ENCODE data around the gene CRY2.
A peak's percentile ranks its signal among the peaks of the same experiment; 100 is the strongest.
"Not testable (repeated sequence)": the region's sequence is repeated elsewhere in the genome, so short reads cannot be mapped to it uniquely, and the experiment has no call there.

Gene CRY2

DNA sequence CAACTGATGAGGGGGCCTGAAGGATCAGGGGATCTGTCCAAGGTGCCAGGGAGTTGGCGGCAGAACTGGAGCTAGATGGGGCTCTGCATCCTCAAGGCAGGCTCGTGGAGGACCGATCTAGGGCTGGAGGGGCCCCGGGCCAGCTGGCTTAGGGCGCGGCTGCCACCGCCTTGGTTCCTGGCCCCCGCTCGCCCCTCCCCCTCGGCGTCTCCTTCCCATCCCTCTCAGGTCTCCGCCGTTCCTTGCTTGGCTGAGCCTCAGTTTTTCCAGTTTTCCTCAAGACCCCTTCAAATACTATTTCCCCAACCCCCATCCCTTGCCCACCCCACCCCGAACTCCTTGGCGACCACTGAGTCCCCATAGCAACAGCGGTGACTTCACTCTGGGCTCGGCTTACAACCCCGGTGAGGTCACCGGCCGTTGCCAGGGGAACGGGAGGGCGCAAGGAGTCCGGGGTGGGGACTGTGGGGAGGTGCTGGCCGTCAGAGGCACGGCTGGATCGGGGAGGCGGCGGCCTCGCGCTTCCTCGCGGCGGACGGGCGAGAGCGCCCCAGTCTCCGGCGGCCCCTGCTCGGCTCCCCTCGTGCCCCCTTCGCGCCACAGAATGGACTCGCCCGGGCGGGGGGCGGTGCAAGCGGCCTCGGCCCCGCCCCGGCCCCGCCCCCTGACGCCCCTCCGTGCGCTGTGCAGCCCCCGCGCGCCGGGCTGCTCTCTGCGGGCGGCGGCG is 52.3 kb downstream of the CRY2 start:
- DNase-seq (ENCODE audit: low spot score) = peak; percentile 67

DNA sequence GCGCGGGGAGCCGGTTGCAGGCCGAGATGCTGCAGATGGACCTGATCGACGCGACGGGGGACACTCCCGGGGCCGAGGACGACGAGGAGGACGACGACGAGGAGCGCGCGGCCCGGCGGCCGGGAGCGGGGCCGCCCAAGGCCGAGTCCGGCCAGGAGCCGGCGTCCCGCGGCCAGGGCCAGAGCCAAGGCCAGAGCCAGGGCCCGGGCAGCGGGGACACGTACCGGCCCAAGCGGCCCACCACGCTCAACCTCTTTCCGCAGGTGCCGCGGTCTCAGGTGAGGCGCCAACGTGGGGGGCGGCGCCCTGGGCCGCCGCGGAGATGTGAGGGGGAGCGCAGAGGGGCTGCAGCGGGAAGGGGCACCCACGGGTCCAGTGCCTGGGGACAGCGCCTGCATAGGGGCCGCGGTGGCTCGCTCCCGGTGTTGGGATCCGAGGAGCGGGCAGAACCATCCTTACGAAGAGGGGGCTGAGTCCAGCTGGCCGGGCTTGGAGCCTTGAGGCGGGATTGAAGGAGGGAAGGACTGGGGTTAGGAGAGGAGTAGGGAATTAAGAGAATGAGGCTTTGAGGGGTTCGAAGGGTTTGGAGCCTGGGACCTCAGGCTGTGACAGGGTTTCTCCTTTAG is 53.0 kb downstream of the CRY2 start:
- not testable (repeated sequence) for DNase-seq (ENCODE audit: low spot score)

DNA sequence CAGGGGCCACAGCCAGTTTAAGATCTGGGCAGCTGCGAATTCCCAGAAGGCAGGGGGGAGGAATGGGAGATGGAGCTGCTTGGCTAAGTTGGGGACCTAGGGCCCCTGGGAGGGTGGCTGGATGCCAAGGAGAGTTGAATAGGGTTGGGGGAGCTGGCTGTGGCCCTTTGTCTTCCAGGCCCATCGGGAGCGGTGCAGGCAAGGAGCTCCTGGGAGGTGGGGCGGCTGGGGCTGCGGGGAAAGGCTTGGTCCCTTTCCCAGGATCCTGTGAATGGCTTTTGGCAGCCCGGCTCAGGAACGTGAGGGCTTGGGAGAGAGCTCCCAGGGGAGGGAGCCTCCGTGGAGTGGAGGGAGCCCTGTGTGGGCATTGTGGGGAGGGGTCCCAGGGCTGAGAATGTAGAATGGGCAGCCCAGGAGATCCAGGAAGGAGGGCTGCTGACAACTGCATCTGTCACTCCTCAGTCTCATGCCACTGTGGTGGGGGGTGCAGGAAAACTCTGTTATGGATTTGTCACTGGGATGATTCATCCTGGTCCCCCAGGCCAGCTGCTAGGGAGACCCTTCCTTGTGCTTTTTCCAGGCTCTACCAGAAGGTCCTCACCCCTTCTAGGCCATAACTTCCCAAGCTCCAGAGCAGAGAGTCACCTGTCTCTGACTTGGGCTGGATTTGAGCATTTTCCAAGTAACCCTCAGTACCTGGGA is 53.8 kb downstream of the CRY2 start:
- DNase-seq (ENCODE audit: low spot score) = no peak

DNA sequence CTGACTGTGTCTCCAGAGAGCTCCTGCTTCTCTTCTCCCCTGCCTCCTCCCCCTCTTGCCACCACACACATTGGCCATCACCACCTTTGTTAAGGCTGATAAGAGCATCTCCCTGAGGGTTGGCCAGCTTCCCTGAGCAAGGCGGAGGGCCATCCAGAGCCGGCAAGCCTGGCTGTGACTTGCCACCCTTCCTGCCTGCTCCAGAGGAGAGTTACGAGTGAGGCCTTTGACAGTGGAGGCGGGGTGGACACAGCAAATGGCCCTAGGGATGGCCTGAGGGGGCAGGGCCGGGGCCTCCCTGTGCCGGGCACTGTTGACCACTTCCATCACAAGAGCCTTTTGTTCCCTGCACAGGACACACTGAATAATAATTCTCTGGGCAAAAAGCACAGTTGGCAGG is 54.4 kb downstream of the CRY2 start:
- no peak for DNase-seq (ENCODE audit: low spot score)

DNA sequence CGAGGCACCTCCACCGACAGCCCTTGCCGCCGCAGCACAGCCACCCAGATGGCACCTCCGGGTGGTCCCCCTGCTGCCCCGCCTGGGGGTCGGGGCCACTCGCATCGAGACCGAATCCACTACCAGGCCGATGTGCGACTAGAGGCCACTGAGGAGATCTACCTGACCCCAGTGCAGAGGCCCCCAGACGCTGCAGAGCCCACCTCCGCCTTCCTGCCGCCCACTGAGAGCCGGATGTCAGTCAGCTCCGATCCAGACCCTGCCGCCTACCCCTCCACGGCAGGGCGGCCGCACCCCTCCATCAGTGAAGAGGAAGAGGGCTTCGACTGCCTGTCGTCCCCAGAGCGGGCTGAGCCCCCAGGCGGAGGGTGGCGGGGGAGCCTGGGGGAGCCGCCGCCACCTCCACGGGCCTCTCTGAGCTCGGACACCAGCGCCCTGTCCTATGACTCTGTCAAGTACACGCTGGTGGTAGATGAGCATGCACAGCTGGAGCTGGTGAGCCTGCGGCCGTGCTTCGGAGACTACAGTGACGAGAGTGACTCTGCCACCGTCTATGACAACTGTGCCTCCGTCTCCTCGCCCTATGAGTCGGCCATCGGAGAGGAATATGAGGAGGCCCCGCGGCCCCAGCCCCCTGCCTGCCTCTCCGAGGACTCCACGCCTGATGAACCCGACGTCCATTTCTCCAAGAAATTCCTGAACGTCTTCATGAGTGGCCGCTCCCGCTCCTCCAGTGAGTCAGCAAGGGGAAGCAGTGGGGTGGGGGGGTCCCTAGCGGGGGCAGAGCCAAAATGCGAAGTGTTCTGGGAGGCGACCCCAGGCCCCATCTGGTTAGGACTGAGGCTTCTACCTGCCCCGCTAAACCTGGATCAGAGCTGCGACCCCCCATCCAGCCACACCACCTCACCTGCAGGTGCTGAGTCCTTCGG is 55.4 kb downstream of the CRY2 start:
- no peak for DNase-seq (ENCODE audit: low spot score)

DNA sequence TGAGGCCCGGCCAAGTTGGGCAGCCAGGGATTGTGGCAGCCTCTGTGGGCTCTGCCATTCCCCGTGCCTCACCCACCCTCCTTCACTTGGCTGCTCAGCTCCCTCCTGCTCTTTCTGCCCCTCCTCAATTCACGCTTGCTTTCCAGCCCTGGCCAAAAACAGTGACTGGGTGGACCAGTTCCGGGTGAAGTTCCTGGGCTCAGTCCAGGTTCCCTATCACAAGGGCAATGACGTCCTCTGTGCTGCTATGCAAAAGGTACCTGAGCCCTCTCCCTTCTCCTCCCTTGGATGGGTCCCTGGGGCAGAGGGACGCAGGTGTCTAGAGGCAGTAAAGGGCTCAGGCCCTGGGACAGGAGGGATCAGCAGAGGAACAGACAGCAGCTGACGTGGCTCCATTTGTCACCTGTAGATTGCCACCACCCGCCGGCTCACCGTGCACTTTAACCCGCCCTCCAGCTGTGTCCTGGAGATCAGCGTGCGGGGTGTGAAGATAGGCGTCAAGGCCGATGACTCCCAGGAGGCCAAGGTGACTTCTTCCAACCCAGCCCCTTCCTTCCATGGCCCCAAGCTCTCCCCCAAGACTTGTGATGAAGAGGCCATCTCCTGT is 57.1 kb downstream of the CRY2 start:
- DNase-seq (ENCODE audit: low spot score) = no peak

DNA sequence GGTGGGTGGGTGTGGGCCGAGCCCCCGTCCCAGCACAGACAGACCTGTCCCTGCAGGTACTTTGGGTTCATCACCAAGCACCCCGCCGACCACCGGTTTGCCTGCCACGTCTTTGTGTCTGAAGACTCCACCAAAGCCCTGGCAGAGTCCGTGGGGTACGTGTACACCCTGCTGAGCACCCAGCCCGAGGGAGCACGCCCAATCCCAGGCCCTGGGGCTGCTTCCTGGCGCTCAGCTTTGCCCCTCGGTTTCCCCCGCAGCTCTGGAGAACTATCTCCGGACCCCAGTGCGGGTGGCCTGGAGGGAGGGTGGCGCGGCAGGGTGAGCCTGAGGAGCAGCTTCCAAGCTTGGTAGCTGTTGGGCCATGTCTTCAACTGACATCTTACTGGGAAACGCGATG is 57.8 kb downstream of the CRY2 start:
- no peak for DNase-seq (ENCODE audit: low spot score)

DNA sequence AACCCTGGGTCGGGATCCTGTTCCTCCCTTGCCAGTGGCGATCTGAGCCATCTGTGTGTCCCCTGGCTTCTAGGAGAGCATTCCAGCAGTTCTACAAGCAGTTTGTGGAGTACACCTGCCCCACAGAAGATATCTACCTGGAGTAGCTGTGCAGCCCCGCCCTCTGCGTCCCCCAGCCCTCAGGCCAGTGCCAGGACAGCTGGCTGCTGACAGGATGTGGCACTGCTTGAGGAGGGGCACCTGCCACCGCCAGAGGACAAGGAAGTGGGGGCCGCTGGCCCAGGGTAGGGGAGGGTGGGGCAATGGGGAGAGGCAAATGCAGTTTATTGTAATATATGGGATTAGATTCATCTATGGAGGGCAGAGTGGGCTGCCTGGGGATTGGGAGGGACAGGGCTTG is 58.3 kb downstream of the CRY2 start:
- not testable (repeated sequence) for DNase-seq (ENCODE audit: low spot score)

DNA sequence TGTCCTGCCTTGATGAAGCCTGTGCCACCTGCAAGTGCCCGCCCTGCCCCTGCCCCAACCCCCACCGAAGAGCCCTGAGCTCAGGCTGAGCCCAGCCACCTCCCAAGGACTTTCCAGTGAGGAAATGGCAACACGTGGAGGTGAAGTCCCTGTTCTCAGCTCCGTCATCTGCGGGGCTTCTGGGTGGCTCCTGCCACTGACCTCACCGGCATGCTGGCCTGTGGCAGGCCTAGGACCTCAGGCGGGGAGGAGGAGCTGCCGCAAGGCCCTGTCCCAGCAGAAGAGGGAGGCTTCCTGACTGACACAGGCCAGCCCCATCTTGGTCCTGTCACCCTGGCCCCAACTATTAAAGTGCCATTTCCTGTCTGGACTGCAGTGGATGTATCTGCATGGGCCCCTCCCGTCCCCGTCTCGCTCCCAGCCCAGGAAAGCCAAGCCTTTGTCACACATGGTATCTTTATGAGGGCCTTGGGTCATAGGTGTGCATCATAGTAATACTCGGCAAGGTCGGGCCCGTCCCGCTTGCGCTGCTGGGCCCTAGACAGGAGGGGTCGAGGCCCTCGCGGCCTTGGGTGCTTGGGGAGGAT is 58.9 kb downstream of the CRY2 start:
- no peak for DNase-seq (ENCODE audit: low spot score)

DNA sequence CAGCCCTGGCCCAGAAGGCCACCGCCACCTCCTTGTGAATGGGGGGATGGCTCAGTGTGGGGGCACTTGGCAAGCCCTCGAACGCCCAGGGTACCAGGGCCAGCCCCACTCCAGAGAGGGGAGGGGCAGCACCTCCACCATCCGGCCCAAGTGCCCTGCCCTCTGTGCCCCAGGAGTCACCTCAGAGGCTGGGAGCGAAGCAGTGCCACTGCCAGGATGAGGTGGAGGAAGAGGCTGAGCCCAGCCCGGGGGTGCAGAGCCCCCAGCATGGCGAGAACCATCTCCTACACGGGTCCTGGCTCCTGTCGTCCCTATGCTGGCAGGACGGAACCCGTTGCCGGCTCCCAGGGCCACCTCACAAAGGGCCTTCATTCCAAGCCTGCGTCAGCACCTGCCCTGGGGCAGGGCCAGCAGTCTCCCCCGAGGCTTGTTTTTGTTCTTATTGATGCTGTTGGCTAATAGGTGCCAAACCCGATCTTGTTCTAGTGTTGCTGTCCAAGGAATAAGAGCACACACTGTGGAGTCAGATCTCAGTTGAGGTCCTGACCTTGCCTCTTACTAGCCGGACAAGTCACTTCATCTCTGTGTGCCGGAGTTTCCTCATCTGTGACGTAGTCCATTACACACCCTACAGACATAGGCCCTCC is 59.8 kb downstream of the CRY2 start, which contains the start of gene FREY1:
FREY1 (minus strand) TSS at position 307 of the 647 bp plus-strand sequence; CDS start at position 281, 26 bp downstream.
- DNase-seq (ENCODE audit: low spot score) = no peak

DNA sequence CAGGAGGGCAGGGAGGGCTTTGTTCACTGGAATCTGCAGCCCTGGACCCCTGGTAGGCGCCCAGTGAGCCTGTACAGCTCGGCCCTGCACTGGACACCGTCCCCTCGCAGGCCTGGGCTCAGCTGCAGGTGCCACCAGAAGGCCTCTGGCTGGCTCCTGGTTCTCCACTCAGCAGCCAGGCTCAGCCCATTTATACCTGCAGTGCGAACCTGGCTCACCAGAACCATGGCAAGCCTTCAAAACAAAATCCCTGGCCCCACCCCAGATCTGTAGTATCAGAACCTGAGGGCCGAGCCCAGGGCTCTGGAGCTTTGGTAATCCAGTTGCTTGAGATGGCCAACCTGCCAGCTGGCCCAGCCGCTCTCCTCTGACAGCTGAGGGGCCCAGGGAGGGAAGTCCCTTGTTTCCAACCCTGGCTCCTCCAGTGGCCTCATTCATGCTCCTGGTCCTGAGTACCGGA is 60.7 kb downstream of the CRY2 start:
- no peak for DNase-seq (ENCODE audit: low spot score)

DNA sequence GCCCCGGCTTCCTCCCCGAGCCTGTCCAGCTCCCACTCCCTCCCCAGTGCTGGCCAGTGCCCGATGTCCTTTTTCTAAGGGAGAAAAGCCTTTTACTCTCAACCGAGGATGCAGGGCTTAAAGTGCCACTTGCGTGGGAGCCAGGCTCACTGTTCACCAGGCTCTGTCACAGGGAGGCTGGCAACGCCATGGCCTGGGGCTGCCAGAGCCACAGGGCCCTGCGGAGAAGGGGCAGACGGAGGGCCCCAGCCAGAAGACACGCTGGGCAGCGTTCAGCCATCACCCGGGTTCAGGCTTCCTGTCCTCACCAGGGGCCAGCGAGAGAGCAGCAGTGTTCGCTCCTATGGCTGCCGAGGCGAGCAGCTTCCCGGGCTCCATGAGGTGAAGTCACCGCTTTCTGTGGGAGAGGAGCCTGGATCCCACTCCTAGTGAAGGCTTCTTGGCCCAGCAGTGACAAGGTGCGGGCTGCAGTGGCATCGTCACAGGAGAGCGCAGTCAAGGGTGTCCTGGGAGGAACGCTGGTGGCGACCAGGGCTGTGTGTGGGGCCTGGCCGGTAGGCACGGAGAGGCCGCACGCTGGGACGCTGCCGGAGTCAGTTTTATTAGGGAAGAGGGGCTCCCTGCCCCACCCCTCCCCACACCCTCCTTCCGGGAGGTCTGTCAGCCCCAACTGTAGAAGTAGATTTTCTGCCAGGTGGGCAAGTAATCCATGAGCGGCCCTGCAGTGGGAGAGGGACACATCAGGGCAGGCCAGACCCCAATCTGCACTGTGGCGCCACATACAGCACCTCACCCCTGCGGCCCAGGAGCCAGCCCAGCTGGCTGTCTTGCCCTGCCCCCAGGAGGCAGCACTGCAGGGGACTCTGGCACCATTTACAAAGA is 62.6 kb downstream of the CRY2 start:
- DNase-seq (ENCODE audit: low spot score) = no peak

DNA sequence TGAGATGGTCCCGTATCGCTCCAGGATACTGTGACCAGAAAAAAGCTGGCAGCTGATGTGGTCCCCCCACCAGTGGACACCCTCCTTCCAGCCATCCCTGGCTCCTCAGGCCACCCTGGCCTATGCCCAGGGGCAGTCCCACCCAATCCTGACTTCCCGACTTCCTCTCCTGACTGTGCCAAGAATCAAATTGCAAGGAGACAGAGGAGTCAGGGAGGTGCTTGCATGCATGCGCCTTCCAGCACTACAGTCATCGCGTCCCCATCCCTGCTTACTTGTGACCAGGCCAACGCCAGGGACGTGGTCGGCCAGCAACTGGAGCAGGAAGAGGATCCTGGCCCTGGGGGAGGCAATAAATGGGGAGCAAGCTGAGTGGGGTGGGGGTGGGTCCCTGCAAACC is 63.3 kb downstream of the CRY2 start:
- DNase-seq (ENCODE audit: low spot score) = no peak

DNA sequence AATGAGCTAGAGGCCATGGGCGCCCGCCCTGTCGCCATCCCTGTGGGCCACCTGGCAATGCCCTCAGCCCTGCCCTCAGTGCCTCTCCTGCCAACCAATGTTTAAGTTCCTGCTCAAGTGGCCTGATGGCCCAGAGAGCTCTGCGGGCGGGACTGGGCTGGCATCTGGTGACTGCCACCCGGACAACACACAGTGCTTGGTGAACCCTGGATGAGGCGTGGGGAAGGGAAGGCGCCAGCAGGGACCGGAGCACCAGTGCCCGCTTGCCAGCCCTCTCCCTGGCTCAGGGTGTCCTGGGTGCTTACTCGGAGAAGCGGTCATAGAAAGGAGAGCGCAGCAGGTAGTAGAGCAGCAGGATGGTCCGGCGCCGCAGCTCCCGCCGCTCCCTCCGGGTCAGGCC is 66.2 kb downstream of the CRY2 start:
- DNase-seq (ENCODE audit: low spot score) = no peak

DNA sequence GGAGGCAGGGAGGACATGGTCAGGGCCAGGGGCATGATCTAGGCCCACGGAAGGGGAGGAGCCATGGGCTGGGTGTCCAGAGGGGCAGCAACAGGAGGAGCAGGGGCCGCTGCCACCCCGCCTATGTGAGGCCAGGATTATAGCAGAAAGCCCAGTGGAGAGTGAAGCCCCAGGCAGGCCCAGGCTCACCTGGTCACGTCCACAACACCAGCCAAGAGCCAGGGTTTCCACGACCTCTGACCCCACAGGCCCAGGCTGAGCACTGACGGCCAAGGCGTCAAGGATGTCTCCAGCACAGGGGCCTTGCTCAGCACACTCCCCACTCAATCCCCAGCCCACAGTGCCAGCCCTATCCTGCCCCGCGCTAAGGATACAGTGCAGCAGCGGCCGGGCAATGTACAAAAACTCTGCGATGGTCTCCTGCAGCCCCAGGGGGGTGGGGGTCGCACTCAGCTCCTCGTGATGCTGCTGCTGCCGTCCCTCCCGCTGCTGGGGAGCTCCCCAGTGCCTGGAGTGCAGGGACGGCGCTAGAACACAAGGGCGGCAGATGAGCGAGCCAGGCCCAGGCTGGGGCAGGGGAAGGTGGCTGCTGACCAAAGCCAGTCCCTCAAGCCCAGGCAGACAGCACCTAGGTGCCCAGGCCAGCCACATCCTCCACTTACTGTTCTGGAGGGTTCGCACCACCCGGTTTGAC is 66.8 kb downstream of the CRY2 start:
- DNase-seq (ENCODE audit: low spot score) = no peak

DNA sequence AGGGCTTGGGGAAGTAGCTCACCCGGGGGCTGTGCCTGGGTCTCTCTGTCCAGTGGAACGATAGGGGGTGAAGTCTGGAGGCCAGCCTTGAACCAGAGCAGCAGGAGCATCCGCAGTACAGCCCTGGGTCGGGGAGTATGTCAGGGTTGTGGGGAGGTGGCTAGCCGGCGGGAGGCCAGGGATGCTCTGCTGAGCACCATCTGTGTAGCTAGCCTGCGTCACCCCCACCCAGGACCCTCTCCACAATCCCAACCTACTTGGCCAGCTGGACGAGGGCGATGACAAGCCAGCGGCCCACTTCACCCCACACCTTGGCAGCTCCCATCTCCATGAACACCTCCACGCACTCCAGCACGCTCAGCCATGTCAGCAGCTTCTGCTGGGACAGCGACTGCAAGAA is 68.2 kb downstream of the CRY2 start:
- no peak for DNase-seq (ENCODE audit: low spot score)

DNA sequence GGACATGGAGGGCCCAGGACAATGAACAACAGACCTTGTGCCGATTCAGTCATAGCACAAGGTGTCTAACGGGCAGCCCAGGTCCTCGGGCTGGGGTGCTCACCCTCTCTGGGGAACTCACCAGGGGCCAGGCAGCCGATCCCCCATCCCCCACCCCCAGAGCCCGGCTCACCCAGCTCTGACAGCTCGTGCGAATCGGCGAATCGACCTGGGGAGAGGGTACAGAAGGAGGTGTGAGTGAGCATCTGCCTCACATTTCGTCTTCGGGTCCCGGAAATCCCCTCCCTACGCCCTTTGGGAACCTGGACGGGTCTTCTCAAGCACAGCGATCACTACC is 70.0 kb downstream of the CRY2 start:
- DNase-seq (ENCODE audit: low spot score) = no peak

DNA sequence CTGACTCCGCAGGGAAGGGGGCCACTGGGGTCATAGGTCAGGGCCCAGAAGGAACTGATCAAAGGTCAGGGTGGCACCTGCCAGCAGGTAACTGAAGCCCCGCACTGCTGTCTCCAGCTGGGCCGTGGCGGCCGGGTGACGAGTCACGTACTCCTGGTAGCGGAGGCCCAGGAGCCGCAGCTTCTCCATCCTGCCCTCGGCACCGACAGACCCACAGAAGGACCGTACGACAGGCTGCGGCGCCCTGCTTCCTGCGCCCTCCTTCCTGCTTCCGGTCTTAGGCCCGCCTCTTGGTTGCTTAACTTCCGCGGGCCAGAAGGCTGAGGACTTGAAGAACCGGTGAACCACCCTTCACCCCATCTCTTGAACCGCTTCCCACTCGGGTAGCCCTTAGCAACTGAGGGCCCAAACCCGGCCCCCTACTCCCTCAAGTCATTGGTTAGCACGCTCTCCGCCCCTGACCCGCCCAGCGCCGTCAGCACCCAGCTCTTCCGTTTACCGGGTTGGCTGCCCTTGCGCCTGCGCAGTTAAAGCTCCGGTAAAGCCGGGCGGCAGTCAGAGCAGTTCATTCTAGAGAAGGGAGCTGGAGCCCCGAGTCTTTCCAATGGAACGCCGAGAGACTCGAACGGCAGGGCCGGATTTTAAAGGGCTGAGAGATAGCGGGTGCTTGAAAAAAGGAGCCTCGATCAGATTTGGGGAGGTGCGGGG is 70.5 kb downstream of the CRY2 start, which contains the start of gene PEX16:
PEX16 (minus strand) TSS at position 255 of the 708 bp plus-strand sequence; CDS start at position 189, 66 bp downstream.
- peak; percentile 98 for DNase-seq (ENCODE audit: low spot score)

All from germinal center (tissue), 1 donor.